Measurements from ENCODE around the gene IST1. TPM values are rescaled to one million over a fixed set of nuclear protein-coding genes. Genes with fewer than 3 reads are reported as not detected.

IST1 gene
- 100 to 1,000 TPM in 1 of 4 donors, 10 to 100 TPM in 3; 69.2 to 111 (median 81.6) TPM for total RNA-seq
- polyA plus RNA-seq, result 100 to 1,000 TPM in 1 of 3 donors, 10 to 100 TPM in 2; 72.5 to 115 (median 85.4) TPM
- long read RNA-seq, donor 1, full-length matches to known transcripts, result 22 of 59 reads
- long read RNA-seq, donor 1, partial matches to known transcripts, result 4 of 59 reads
- long read RNA-seq, donor 1, other reads (novel, unspliced or antisense), result 33 of 59 reads
- long read RNA-seq, donor 2, full-length matches to known transcripts, result 55 of 137 reads
- long read RNA-seq, donor 2, partial matches to known transcripts, result 12 of 137 reads
- long read RNA-seq, donor 2, other reads (novel, unspliced or antisense), result 70 of 137 reads

DNA sequence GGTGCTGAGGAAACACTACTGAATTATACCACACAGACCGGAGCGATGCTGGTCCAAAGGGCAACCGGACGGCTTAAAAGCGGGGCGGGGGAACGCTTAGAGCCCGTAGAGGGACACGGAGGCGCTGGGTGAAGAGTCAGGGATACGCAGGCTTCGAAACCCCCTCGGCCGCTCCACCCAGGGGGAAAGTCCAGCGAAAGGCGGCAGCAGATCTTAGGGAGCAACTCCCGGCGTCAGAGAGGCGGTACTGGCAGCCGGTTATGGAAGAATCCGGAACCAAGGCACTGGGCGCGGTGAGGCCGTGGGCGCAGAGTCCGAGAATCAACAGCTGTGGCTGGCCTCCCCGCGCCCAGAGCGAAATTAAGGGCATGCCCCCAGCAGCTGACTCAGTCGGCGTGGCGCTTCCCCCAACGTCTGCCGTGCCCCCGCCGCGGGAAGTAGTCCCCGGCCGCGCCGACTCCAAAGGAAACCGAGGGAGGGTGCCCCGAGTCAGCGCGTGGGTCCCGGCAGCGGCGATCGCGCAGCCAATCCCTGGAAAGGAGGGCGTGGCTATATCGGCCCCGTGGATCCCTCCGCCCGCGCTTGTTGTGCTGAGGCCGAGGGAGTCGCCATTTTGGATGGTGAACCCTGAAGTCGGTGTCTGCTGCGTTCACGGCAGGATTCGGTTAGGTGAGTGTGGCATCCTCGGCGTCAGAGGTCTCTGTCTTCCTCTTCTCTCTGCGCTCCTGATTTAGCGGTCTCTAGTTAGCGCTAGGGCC lies at the start of gene IST1:
Gene IST1 (plus strand): TSS at position 611 of the 758 bp plus-strand sequence. CDS start 20,110 bp downstream, outside the sequence.
- Histone ChIP-seq H3K9me3 (no peaks in the 10 kb centered on the region), H3K27ac (peak within 1 kb of the TSS; percentile 91), H3K36me3 (ENCODE audit: insufficient read depth in 1 of 2, low read depth in 1 of 2) (no peaks in the 10 kb centered on the region), H3K4me3 (peak within 1 kb of the TSS; percentile 81), H3K27me3 (ENCODE audit: insufficient read depth in 3 of 3, low read length in 2 of 3) (no peaks in the 10 kb centered on the region), H3K4me1 (peaks cover 28% of the 10 kb centered on the region)
- DNase-seq, result peak; percentile 99
- TF ChIP-seq, protein P1, sequence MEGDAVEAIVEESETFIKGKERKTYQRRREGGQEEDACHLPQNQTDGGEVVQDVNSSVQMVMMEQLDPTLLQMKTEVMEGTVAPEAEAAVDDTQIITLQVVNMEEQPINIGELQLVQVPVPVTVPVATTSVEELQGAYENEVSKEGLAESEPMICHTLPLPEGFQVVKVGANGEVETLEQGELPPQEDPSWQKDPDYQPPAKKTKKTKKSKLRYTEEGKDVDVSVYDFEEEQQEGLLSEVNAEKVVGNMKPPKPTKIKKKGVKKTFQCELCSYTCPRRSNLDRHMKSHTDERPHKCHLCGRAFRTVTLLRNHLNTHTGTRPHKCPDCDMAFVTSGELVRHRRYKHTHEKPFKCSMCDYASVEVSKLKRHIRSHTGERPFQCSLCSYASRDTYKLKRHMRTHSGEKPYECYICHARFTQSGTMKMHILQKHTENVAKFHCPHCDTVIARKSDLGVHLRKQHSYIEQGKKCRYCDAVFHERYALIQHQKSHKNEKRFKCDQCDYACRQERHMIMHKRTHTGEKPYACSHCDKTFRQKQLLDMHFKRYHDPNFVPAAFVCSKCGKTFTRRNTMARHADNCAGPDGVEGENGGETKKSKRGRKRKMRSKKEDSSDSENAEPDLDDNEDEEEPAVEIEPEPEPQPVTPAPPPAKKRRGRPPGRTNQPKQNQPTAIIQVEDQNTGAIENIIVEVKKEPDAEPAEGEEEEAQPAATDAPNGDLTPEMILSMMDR (IDR thresholded peaks at IDR 0.05), result no peak
- intact Hi-C loops (cut with DNase I), result loop anchor here (5.0 kb wide), 4 partner anchors 48 to 112 kb away; partner anchors contain the start of genes AP1G1 (in 1 of the 2), ATXN1L (in 1 of the 2) and DHODH (in 1 of the 2)
- 0 to 1% (median 0%) methylated on average over 52 to 67 of the region's 67 CpGs for WGBS, 3 donors
- peak; percentile 95 to 98 (median 98) for ATAC-seq

DNA sequence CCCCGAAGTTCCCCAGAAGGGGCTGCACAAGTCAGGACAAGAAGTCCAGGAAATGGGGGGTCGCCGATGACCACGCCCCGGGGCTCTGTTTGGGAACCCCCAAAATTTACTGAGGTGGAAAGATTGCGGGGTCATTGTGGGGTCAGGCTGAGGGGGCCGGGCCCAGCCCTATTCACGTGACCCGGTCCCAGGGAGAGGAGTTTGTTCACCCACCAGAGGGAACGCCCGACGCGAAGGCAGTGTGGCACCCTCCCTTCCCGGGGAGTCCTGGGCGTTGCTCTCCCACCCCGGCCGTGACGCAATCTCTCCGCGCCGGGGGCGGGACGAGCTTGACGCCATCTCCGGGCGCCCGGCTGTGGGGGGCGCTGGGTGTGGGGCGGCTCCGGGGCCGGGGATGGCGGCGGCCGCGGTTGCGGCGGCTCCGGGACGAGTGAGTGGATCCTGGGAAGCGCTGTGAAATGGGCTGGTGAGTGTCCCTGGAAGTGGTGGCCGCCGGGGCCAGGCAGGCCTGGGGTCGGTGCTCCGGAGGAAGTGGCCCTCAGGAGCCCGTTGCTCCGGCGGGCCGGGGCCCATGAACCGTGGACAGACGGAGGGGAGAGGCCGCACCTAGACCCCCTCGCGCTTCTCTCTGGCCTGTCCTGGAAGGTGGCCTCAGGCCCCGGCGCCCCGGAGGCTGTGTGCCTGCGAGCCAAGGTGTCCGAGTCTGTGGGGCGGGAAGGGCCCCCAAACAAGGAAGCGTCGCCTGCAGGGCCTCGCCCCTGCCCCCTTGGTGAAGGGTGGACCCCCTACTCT lies 49.5 kb upstream of the IST1 start, which contains the start of gene ATXN1L:
Gene ATXN1L (plus strand): TSS at position 338 of the 792 bp plus-strand sequence. CDS start 3,765 bp downstream, outside the sequence.
- peak; percentile 94 to 96 (median 95) for ATAC-seq
- intact Hi-C loops (cut with DNase I), result loop anchor here (5.0 kb wide), 3 partner anchors 36 to 51 kb away; partner anchors contain the start of genes AP1G1 (in 2 of the 2), IST1 (in 1 of the 2) and ZNF821 (in 1 of the 2)
- no peaks in the 10 kb centered on the region for H3K9me3 ChIP-seq
- H3K27me3 ChIP-seq (ENCODE audit: insufficient read depth in 3 of 3, low read length in 2 of 3), result no peaks in the 10 kb centered on the region
- peak within 1 kb of the TSS; percentile 96 for H3K27ac ChIP-seq
- H3K36me3 ChIP-seq (ENCODE audit: insufficient read depth in 1 of 2, low read depth in 1 of 2), result peaks cover 3 to 29% of the 10 kb centered on the region in 2 donors
- DNase-seq, result peak; percentile 93 to 96
- H3K4me1 ChIP-seq, result peaks cover 26% of the 10 kb centered on the region
- H3K4me3 ChIP-seq, result peak within 1 kb of the TSS; percentile 100
- WGBS, 3 donors, result 0 to 1% (median 1%) methylated on average over 48 to 62 of the region's 62 CpGs
- TF ChIP-seq, protein P1 (IDR thresholded peaks at IDR 0.05), result no peak

DNA sequence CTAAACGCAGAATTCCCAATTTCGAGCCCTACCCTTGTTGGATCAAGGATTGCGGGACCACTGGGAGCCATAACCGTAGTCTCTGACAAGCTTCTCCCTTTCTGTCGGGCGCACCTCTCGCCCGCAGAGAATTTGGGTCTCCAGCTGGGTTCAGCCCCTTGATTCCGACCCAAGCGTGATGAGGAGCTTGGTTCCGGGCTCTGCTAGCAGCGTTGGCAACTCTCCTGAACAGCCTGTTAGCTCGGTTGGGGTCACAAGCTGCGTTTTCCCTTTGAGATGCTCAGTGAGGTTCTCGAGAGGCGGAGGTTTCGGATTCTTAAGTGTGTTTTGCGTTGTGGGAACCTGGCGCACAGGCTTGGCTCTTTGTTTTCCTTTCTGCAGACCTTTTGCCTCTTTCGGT lies 48.9 kb upstream of the IST1 start:
- Histone ChIP-seq H3K4me1 (peaks cover 26% of the 10 kb centered on the region), H3K27ac (peak overlapping the region; percentile 96), H3K4me3 (peak overlapping the region; percentile 100), H3K36me3 (ENCODE audit: insufficient read depth in 1 of 2, low read depth in 1 of 2) (peaks cover 3 to 35% of the 10 kb centered on the region in 2 donors), H3K9me3 (no peaks in the 10 kb centered on the region), H3K27me3 (ENCODE audit: insufficient read depth in 3 of 3, low read length in 2 of 3) (no peaks in the 10 kb centered on the region)
- intact Hi-C loops (cut with DNase I), result loop anchor here (5.0 kb wide), 3 partner anchors 36 to 51 kb away; partner anchors contain the start of genes AP1G1 (in 2 of the 2), IST1 (in 1 of the 2) and ZNF821 (in 1 of the 2)
- TF ChIP-seq, protein P1 (IDR thresholded peaks at IDR 0.05), result no peak
- ATAC-seq (peak in 2 of 4 donors; percentile 18 to 28), DNase-seq (no peak)
- 0 to 1% (median 0%) methylated on average over 20 of the region's 20 CpGs for WGBS, 3 donors

DNA sequence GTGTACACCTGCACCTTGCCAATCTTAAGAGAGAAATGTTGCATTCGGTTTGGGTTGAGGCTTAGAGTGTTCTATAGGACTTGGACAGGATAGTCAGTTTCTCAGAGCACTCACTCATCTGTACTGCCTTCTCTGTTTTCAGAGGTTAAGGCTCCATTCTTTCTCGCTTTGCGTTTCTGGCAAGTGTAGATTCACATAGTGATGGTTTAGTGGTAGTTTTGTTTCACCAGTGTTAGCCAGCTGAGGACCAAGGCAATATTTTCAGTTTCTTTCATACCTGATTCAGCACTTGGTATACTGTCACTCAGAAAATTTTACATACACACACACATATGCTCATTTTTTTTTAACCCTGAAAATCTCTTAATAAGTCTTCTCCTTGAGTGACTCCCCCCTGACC lies 48.2 kb upstream of the IST1 start:
- peaks cover 3 to 42% of the 10 kb centered on the region in 2 donors for H3K36me3 ChIP-seq (ENCODE audit: insufficient read depth in 1 of 2, low read depth in 1 of 2)
- no peaks in the 10 kb centered on the region for H3K9me3 ChIP-seq
- peak overlapping the region; percentile 100 for H3K4me3 ChIP-seq
- ATAC-seq, result no peak
- peak overlapping the region; percentile 96 for H3K27ac ChIP-seq
- DNase-seq, result no peak
- 49 to 57% (median 52%) methylated on average over 3 of the region's 3 CpGs for WGBS, 3 donors
- TF ChIP-seq, protein P1 (IDR thresholded peaks at IDR 0.05), result no peak
- peaks cover 26% of the 10 kb centered on the region for H3K4me1 ChIP-seq
- no peaks in the 10 kb centered on the region for H3K27me3 ChIP-seq (ENCODE audit: insufficient read depth in 3 of 3, low read length in 2 of 3)
- intact Hi-C loops (cut with DNase I), result loop anchor here (5.0 kb wide), 3 partner anchors 35 to 50 kb away; partner anchors contain the start of genes AP1G1 (in 2 of the 2), IST1 (in 1 of the 2) and ZNF821 (in 1 of the 2)

Measured in psoas muscle (tissue), 8 donors.